ENCODE data around the gene PLS1.
"Not testable (repeated sequence)": the region's sequence is repeated elsewhere in the genome, so short reads cannot be mapped to it uniquely, and the experiment has no call there.

Gene PLS1

DNA sequence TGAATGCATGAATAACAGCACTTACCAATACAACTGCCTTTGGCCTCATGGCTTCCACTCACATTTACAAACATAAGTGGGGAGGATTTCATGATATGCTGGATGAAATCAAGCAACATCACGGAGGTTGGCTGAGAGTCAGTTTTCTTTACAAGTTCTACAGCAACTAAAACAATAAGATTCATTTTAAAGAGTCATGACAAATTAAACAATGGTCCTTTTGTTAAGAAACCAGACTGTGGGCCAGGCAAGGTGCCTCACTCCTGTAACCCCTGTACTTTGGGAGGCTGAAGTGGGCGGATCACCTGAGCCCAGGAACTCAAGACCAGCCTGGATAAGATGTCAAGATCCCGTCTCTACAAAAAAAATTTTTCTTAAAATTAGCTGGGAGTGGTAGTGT, 30.1 kb upstream of the PLS1 start:
- DNase-seq (ENCODE audit: extremely low spot score), result no peak
- TF ChIP-seq, protein P1, sequence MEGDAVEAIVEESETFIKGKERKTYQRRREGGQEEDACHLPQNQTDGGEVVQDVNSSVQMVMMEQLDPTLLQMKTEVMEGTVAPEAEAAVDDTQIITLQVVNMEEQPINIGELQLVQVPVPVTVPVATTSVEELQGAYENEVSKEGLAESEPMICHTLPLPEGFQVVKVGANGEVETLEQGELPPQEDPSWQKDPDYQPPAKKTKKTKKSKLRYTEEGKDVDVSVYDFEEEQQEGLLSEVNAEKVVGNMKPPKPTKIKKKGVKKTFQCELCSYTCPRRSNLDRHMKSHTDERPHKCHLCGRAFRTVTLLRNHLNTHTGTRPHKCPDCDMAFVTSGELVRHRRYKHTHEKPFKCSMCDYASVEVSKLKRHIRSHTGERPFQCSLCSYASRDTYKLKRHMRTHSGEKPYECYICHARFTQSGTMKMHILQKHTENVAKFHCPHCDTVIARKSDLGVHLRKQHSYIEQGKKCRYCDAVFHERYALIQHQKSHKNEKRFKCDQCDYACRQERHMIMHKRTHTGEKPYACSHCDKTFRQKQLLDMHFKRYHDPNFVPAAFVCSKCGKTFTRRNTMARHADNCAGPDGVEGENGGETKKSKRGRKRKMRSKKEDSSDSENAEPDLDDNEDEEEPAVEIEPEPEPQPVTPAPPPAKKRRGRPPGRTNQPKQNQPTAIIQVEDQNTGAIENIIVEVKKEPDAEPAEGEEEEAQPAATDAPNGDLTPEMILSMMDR (IDR thresholded peaks at IDR 0.05; ENCODE audit: control extremely low read depth, extremely low read depth, low read depth, missing control alignments), result no peak
- POLR2A ChIA-PET, result no interaction called here
- CTCF ChIA-PET, result interaction anchor here (1.2 kb wide), 1 partner anchor 21 kb away, joined by 3 read pairs; no protein-coding TSS in a partner anchor

DNA sequence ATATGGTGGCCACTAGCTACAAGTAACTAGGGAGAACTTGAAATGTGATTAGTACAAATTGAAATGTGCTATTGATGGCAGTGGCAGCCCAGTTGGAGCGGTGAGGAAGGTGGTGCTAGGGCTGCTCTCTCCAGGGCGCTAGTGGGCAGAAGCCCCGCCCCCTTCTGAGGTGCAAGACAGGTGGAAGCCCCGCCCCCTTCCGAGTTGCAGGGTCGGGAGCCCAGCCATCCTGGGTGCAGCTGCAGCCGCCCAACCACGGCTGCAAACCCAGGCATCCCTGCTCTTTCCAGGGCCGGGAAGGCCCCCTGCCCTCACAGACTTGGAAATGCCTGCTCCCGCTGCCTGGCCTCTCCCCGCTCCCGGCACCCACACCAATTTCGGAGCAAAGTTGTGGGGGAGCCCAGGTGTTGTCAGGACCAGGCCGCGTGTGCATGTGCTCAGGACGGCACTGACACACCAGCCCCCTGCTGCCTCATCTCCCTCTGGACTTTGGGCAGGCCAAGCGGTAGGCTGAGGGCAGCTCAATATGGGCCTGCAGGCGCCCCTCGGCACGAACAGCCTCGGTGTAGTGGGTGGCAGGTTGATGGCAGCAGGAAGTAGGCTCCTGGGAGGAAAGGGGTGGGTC, 27.7 kb upstream of the PLS1 start:
- DNase-seq (ENCODE audit: extremely low spot score), result no peak
- TF ChIP-seq, protein P1 (IDR thresholded peaks at IDR 0.05; ENCODE audit: control extremely low read depth, extremely low read depth, low read depth, missing control alignments), result no peak
- POLR2A ChIA-PET, result no interaction called here
- CTCF ChIA-PET, result interaction anchor here (0.9 kb wide), 1 partner anchor 9 kb away, joined by 3 read pairs; no protein-coding TSS in a partner anchor

DNA sequence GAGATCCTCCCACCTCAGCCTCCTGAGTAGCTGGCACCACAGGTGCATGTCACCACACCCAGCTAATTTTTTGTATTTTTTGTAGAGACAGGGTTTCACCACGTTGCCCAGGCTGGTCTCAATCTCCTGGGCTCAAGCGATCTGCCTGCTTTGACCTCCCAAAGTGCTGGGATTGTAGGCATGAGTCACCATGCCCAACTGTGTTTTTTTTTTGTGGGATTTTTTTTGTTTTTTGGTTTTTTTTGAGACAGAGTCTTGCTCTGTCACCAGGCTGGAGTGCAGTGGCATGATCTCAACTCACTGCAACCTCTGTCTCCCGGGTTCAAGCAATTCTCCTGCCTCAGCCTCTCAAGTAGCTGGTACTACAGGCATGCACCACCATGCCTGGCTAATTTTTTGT, 26.8 kb upstream of the PLS1 start:
- ChIA-PET CTCF (interaction anchor here (1.0 kb wide), 1 partner anchor 11 kb away, joined by 3 read pairs; no protein-coding TSS in a partner anchor), POLR2A (interaction anchor here (0.7 to 0.8 kb wide), 2 partner anchors 10 to 1598 kb away, joined by 4 to 6 read pairs; no protein-coding TSS in a partner anchor)
- not testable (repeated sequence) for DNase-seq (ENCODE audit: extremely low spot score)

DNA sequence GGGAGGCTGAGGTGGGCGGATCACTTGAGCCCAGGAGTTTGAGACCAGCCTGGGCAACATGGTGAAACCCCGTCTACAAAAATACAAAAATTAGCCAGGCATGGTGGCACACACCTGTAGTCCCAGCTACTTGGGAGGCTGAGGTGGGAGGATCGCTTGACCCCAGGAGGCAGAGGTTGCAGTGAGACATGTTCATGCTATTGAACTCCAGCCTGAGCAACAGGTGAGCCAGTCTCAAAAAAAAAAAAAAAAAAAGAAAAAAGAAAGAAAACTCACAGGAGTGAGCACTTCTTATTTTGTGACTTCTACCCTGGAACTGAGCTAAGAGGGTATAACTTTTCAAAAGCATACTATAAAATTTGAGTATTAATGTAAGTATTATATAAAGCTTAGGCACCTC, 22.0 kb upstream of the PLS1 start:
- DNase-seq (ENCODE audit: extremely low spot score); CTCF ChIA-PET: not testable (repeated sequence)
- POLR2A ChIA-PET, result interaction anchor here (0.6 kb wide), 1 partner anchor 75 kb away, joined by 3 read pairs; no protein-coding TSS in a partner anchor

DNA sequence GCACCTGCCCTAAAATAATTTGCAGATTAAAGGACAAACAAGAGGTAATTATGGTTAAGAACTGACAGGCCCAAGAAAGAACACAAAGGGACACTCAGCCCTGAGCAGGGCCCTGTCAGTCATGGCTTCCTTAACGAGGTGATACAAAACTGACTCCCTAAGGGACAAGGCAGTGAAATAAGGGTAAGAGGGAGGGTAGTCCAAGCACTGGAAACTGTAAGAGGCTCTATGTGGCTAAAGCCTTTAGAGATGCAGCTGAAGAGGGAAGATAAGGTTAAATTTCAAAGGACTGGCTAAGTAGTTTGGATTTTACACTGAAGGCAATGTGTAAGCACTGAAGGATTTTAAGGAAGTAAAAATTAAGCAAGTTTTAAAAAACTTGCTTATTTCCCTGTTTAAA, 21.5 kb upstream of the PLS1 start:
- CTCF ChIA-PET, result no interaction called here
- DNase-seq (ENCODE audit: extremely low spot score), result no peak
- POLR2A ChIA-PET, result interaction anchor here (0.6 kb wide), 1 partner anchor 76 kb away, joined by 3 read pairs; no protein-coding TSS in a partner anchor
- TF ChIP-seq, protein P1 (IDR thresholded peaks at IDR 0.05; ENCODE audit: control extremely low read depth, extremely low read depth, low read depth, missing control alignments), result no peak

DNA sequence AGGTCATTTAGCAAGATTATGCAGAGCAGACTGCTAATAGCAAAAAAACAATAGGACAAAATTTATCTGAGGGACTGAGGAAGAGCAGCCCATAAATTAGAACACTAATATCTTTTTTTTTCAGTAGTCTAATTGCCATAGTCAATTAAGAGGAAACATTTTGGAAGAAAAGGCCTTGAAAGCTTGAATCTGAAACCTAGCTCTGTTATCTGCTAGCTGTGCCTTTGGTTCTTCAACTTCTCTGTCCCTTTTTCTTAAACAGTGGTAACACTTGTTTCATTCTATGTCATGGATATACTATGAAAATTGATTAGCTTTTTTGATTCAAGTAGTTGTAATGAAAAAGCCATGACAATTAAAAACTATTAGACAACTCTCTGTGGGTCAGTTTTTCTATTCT, 19.4 kb upstream of the PLS1 start:
- DNase-seq (ENCODE audit: extremely low spot score), result no peak
- POLR2A ChIA-PET, result no interaction called here
- TF ChIP-seq, protein P1 (IDR thresholded peaks at IDR 0.05; ENCODE audit: control extremely low read depth, extremely low read depth, low read depth, missing control alignments), result no peak
- CTCF ChIA-PET, result interaction anchor here (1.2 to 2.7 kb wide), 3 partner anchors 9 to 252 kb away, joined by 3 to 11 read pairs (median 4); no protein-coding TSS in a partner anchor

DNA sequence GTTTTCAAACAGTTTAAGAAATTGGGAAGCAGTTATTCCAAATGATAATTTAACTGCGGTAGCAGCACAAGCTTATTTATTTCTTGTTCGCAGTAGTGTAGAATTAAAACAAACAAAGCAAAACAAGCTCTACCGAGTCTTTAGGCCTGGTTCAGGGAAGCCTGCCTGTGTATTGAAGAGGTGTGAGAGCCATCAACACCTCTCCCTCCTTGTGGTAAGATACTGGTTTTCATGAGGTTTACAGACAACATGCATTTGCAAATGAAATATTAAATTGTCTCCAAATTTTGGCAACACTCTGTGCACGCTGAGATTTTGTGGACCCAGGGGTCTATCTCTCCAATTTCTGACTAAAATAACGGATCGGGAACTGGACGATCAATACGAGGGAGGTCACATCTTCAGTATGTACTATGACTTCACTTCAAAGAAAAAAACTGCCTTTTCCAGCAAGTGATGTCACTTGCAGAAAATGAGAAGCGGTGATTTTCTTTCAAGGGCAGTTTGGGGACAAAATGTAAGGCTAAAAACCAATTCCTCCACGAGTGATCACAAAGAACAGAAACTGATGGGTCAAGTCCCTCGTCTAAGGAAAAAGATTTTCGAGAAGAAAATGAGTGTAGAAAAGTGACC, 18.4 kb upstream of the PLS1 start:
- TF ChIP-seq, protein P1 (IDR thresholded peaks at IDR 0.05; ENCODE audit: control extremely low read depth, extremely low read depth, low read depth, missing control alignments), result no peak
- ChIA-PET POLR2A (interaction anchor here (0.6 to 1.1 kb wide), 2 partner anchors 12 to 426 kb away, joined by 4 read pairs; no protein-coding TSS in a partner anchor), CTCF (interaction anchor here (0.9 to 2.7 kb wide), 7 partner anchors 7 to 251 kb away, joined by 3 to 11 read pairs (median 4); no protein-coding TSS in a partner anchor)
- DNase-seq (ENCODE audit: extremely low spot score), result no peak
